OCI-LY7 (cell line): ENCODE data around the gene TMEM272.

Experiments used
- EZH2phosphoT487 ChIP-seq: fragments of 200-600 bp; sonication (generic); IDR thresholded peaks from 2 replicates; pipeline ENCODE4 v1.6.1; 2018; ENCODE audit warnings: low read depth, borderline replicate concordance, mild to moderate bottlenecking, mixed run types, antibody characterized with exemption, low read length, moderate library complexity, mixed read lengths
- TF ChIP-seq, protein P1 (sequence below): fragments of 200-600 bp; sonication (generic); conservative IDR thresholded peaks from 2 replicates; pipeline ENCODE4 v1.5.1; 2014; ENCODE audit warnings: mild to moderate bottlenecking, antibody characterized with exemption, low read length, moderate library complexity, mixed read lengths

DNA sequence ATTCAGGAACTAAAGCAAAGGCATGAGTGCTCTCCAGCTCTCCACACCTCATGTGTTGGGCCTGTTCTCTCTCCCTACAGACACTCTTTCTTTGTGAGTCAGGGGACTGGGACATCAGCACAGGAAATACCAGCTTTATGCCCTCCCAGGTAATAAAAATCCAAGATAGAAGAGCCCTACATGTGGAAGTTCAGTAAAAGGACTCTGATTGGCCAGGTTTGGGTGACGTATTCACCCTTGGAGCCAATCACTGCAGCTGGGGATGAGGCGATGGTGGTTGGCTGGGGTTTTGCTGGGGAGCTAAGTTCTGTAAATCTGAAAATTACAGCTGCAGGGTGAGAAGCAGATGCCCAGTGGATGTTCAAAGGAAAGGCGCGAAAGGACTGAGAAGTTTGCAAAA, 49.3 kb upstream of the TMEM272 start:
- TF ChIP-seq EZH2phosphoT487 = no peak
- TF ChIP-seq, protein P1, sequence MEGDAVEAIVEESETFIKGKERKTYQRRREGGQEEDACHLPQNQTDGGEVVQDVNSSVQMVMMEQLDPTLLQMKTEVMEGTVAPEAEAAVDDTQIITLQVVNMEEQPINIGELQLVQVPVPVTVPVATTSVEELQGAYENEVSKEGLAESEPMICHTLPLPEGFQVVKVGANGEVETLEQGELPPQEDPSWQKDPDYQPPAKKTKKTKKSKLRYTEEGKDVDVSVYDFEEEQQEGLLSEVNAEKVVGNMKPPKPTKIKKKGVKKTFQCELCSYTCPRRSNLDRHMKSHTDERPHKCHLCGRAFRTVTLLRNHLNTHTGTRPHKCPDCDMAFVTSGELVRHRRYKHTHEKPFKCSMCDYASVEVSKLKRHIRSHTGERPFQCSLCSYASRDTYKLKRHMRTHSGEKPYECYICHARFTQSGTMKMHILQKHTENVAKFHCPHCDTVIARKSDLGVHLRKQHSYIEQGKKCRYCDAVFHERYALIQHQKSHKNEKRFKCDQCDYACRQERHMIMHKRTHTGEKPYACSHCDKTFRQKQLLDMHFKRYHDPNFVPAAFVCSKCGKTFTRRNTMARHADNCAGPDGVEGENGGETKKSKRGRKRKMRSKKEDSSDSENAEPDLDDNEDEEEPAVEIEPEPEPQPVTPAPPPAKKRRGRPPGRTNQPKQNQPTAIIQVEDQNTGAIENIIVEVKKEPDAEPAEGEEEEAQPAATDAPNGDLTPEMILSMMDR = no peak
